ENCODE results near the gene CST11.

CST11 gene

DNA sequence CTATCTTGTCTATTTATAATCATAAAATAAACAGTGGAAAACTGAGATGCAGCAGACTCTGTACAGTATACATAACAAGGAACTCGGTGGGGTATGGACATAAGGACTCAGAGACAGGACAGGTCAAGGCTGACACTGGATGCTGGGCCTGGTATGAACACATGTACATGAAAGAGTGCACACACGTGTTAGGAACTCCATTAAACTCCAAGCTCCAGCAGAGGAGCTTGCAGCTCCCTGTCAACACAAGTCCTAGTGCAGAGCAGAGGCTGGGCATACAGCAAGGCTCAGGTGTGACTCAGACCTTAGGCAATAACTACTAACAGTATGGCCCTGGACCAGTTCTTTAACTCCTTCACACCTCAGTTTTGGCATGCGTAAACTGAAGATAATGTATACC is 48.5 kb downstream of the CST11 start:
- TF ChIP-seq, protein P1, sequence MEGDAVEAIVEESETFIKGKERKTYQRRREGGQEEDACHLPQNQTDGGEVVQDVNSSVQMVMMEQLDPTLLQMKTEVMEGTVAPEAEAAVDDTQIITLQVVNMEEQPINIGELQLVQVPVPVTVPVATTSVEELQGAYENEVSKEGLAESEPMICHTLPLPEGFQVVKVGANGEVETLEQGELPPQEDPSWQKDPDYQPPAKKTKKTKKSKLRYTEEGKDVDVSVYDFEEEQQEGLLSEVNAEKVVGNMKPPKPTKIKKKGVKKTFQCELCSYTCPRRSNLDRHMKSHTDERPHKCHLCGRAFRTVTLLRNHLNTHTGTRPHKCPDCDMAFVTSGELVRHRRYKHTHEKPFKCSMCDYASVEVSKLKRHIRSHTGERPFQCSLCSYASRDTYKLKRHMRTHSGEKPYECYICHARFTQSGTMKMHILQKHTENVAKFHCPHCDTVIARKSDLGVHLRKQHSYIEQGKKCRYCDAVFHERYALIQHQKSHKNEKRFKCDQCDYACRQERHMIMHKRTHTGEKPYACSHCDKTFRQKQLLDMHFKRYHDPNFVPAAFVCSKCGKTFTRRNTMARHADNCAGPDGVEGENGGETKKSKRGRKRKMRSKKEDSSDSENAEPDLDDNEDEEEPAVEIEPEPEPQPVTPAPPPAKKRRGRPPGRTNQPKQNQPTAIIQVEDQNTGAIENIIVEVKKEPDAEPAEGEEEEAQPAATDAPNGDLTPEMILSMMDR (IDR thresholded peaks at IDR 0.05; ENCODE audit: low read depth, low read length, missing control alignments), result no peak
- in situ Hi-C loops (cut with HindIII; ENCODE audit: low sequenced_read_pairs), result no loop called here
- H3K4me3 ChIP-seq (ENCODE audit: low read depth, low read length), result no peak overlapping the region
- DNase-seq (ENCODE audit: low read depth), result no peak

DNA sequence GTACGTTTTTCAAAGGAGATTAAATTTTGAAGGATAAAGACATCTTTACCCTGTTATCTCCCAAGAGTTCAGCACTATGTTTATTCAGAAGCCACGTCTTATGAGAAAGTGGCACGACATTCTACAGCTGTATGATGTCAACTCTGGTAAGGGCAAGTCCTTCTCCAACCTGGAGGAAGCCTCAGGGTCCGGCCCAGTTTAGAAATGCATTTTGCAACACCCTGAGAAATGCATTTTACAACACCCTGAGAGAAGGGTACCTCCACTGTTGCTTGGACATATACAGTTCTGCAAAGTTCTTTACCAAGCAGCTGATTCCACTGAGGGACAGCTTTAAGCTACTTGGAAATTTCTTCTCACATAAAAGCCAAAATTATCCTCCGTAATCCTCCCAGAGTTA is 48.9 kb downstream of the CST11 start:
- H3K4me3 ChIP-seq (ENCODE audit: low read depth, low read length), result no peak overlapping the region
- TF ChIP-seq, protein P1 (IDR thresholded peaks at IDR 0.05; ENCODE audit: low read depth, low read length, missing control alignments), result no peak
- in situ Hi-C loops (cut with HindIII; ENCODE audit: low sequenced_read_pairs), result no loop called here
- DNase-seq (ENCODE audit: low read depth), result no peak

DNA sequence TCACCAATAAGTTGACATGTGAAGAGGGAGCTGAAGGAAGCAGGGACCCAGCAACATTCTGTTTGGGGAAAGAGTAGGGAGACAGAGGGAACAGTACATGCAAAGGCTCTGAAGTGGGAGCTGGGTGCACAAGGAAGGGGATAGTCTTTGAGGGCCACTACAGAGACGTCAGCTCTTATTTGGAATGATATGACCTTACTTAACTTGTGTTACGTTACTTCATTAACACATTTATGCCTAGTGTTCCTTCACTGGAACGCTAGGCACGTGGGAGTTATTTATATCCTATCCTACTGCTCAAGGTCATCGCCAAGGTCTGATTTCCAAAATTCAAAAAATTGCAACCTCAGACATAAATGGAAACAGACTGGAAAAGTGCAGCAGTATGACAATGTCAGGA is 51.6 kb downstream of the CST11 start:
- TF ChIP-seq, protein P1 (IDR thresholded peaks at IDR 0.05; ENCODE audit: low read depth, low read length, missing control alignments), result no peak
- H3K4me3 ChIP-seq (ENCODE audit: low read depth, low read length), result no peak overlapping the region
- DNase-seq (ENCODE audit: low read depth), result no peak
- in situ Hi-C loops (cut with HindIII; ENCODE audit: low sequenced_read_pairs), result no loop called here

Data from astrocyte of the cerebellum (primary cell).